Hematopoietic multipotent progenitor cell treated with erythropoietin and hydrocortisone succinate and interleukin-3 and kit ligand, for 4 days (in vitro differentiated cells): Measurements from ENCODE around the gene TTC34.
A peak's percentile ranks its signal among the peaks of the same experiment; 100 is the strongest.

Source experiments
- DNase-seq: peaks from one replicate; pipeline ENCODE4 v3.0.0-alpha.2; 2015

Gene TTC34

GRCh38 chr1:2801535-2802291, at the start of gene TTC34:
Gene TTC34 (minus strand): TSS chr1:2801693. CDS start chr1:2800827, 866 bp downstream.
- peak; percentile 85 for DNase-seq

GRCh38 chr1:2850502-2850901, 49.0 kb upstream of the TTC34 start:
- DNase-seq: no peak

GRCh38 chr1:2848006-2848670, 46.6 kb upstream of the TTC34 start:
- no peak for DNase-seq

GRCh38 chr1:2847086-2847985, 45.8 kb upstream of the TTC34 start:
- peak; percentile 71 for DNase-seq

- peak; percentile 89 for DNase-seq
Observed at GRCh38 chr1:2845869-2846268, 44.4 kb upstream of the TTC34 start.

GRCh38 chr1:2840036-2840809, 38.7 kb upstream of the TTC34 start:
- peak; percentile 84 for DNase-seq

- no peak for DNase-seq
Observed at GRCh38 chr1:2837823-2838222, 36.3 kb upstream of the TTC34 start.

- DNase-seq: no peak
Observed at GRCh38 chr1:2837316-2837715, 35.8 kb upstream of the TTC34 start.

- no peak for DNase-seq
Observed at GRCh38 chr1:2836333-2836970, 35.0 kb upstream of the TTC34 start.

- no peak for DNase-seq
Observed at GRCh38 chr1:2835650-2836159, 34.2 kb upstream of the TTC34 start.

- no peak for DNase-seq
Observed at GRCh38 chr1:2834741-2835564, 33.5 kb upstream of the TTC34 start.

- no peak for DNase-seq
Observed at GRCh38 chr1:2834146-2834475, 32.6 kb upstream of the TTC34 start.

- DNase-seq: no peak
Observed at GRCh38 chr1:2833454-2834145, 32.1 kb upstream of the TTC34 start.

GRCh38 chr1:2832506-2833453, 31.3 kb upstream of the TTC34 start:
- no peak for DNase-seq

GRCh38 chr1:2831596-2832212, 30.2 kb upstream of the TTC34 start:
- no peak for DNase-seq

GRCh38 chr1:2830761-2831425, 29.4 kb upstream of the TTC34 start:
- no peak for DNase-seq

GRCh38 chr1:2829846-2830615, 28.5 kb upstream of the TTC34 start:
- DNase-seq: no peak
